Measurements from ENCODE around the gene GBA2.

DNA sequence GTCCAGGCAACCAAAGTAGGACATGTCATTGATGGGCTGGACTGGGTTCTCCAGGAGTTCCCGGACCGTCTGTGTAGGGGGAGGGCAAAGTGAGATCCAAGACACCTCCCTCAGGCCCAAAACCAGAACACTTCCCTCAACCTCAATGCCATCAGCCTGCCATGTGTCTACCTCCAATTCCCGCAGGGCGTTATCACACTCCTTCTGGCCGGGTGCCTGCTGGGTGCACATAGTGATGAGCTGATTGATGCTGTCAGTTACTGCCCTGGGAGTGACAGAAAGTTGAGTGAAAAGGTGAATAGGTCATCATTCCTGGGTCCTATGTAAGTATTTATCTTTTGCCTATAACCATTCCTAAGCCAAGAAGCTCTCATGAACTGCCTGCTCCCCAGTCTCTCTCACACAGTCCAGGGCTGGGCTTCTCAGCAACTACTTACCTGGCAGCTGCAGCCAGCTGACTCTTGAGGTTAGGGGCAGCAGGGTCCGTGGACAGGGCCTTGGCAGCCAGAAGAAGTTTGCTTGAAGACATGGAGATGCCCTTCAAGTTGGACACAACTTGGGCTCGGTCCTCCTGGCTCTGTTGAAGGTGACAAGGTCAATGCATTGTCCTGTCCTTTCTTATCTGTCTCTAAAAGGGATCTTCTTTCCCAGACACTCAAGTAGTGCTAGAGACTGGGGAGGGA, 38.1 kb downstream of the GBA2 start:
- TF ChIP-seq EP300 (IDR thresholded peaks at IDR 0.05) (no peak), POLR2AphosphoS5 (IDR thresholded peaks at IDR 0.05) (no peak)
- TF ChIP-seq, protein P1, sequence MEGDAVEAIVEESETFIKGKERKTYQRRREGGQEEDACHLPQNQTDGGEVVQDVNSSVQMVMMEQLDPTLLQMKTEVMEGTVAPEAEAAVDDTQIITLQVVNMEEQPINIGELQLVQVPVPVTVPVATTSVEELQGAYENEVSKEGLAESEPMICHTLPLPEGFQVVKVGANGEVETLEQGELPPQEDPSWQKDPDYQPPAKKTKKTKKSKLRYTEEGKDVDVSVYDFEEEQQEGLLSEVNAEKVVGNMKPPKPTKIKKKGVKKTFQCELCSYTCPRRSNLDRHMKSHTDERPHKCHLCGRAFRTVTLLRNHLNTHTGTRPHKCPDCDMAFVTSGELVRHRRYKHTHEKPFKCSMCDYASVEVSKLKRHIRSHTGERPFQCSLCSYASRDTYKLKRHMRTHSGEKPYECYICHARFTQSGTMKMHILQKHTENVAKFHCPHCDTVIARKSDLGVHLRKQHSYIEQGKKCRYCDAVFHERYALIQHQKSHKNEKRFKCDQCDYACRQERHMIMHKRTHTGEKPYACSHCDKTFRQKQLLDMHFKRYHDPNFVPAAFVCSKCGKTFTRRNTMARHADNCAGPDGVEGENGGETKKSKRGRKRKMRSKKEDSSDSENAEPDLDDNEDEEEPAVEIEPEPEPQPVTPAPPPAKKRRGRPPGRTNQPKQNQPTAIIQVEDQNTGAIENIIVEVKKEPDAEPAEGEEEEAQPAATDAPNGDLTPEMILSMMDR (IDR thresholded peaks at IDR 0.05): no peak
